ENCODE measurements around the gene LIMCH1.

Gene LIMCH1

GRCh38 chr4:41573502-41574001 lies 35.6 kb downstream of the LIMCH1 start:
- TF ChIP-seq, protein P1, sequence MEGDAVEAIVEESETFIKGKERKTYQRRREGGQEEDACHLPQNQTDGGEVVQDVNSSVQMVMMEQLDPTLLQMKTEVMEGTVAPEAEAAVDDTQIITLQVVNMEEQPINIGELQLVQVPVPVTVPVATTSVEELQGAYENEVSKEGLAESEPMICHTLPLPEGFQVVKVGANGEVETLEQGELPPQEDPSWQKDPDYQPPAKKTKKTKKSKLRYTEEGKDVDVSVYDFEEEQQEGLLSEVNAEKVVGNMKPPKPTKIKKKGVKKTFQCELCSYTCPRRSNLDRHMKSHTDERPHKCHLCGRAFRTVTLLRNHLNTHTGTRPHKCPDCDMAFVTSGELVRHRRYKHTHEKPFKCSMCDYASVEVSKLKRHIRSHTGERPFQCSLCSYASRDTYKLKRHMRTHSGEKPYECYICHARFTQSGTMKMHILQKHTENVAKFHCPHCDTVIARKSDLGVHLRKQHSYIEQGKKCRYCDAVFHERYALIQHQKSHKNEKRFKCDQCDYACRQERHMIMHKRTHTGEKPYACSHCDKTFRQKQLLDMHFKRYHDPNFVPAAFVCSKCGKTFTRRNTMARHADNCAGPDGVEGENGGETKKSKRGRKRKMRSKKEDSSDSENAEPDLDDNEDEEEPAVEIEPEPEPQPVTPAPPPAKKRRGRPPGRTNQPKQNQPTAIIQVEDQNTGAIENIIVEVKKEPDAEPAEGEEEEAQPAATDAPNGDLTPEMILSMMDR (conservative IDR thresholded peaks at IDR 0.05), result no peak
- peak overlapping the region; percentile 90 for H3K27ac ChIP-seq

DNA sequence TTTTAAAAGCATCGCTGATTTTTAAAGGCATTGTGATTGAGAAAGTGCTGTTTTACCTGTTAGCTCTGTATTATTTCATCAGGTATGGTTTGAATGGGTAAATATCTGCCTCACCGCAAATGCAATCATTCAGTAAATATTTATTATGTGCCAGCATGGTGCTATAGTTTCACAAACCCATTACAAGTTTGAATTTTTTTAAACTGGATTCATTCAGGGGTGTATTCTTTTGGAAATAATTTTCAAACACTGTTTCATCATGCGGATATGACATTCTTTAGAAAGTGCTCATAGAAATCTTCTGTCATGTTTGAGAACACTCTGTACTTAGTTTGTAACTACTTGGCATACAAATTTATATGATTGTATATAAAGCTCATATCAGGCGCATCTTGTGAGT lies 37.2 kb downstream of the LIMCH1 start:
- peak overlapping the region; percentile 90 for H3K27ac ChIP-seq
- TF ChIP-seq, protein P1 (conservative IDR thresholded peaks at IDR 0.05), result no peak

DNA sequence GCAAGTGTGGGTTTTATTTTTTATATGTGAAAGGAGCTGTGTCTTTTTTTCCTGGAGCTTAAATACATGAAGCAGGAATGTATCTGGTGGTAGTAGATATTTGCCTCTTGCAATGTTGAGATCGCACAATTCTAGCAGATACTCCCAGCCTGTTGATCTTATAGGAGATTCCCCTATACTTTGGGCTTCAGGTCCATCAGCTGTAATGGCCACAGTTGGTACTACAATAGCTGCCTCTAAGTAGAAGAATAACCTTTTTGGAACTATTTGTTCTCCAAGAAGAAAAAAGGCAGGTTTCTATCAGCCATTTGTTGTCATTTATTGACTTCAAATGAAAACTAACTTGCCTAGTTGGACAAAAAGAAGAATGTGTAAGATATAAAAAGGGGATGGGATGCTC lies 37.7 kb downstream of the LIMCH1 start:
- TF ChIP-seq, protein P1 (conservative IDR thresholded peaks at IDR 0.05), result peak; percentile 41
- peak overlapping the region; percentile 90 for H3K27ac ChIP-seq

- no peak overlapping the region for H3K27ac ChIP-seq
- TF ChIP-seq, protein P1 (conservative IDR thresholded peaks at IDR 0.05), result no peak
These were observed 41.1 kb downstream of the LIMCH1 start for GRCh38 chr4:41579043-41579442.

DNA sequence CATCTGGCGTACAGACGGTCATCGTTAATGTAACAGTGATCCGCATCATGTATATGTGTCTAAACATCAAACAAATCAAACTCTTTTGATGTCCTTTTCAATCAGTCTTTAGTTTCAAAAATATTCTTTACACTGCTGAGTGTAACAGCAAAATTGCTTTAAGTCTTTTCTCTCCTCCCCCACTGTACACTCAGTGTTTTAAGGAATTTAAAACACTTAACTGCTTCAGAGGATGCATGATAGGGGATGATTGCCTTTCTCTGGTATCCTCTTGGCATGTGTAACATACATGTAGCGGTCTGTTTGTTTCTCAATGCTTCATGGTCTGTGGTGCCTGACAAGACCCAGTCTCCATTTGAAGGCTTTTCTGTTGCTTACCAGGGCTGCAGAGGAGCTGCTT lies 41.6 kb downstream of the LIMCH1 start:
- TF ChIP-seq, protein P1 (conservative IDR thresholded peaks at IDR 0.05), result no peak
- no peak overlapping the region for H3K27ac ChIP-seq

DNA sequence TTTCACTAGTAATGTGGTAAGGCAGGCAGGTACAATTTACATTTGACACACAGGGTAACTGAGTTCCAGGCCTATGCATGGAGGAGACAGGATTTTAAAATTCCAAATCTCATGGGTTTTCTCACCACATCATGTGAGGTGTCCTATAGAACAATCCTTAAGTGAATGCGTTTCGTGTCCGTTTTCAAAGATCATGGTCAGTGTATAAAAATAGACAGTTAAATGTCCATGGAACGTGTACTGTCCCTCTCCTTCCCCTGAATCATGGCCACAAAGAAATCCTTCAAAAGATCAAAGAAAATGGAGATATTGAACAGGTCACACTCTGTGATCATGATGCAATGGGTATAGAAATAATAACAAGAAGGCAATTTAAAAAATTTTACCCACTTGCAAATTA lies 42.0 kb downstream of the LIMCH1 start:
- H3K27ac ChIP-seq, result no peak overlapping the region
- TF ChIP-seq, protein P1 (conservative IDR thresholded peaks at IDR 0.05), result no peak

DNA sequence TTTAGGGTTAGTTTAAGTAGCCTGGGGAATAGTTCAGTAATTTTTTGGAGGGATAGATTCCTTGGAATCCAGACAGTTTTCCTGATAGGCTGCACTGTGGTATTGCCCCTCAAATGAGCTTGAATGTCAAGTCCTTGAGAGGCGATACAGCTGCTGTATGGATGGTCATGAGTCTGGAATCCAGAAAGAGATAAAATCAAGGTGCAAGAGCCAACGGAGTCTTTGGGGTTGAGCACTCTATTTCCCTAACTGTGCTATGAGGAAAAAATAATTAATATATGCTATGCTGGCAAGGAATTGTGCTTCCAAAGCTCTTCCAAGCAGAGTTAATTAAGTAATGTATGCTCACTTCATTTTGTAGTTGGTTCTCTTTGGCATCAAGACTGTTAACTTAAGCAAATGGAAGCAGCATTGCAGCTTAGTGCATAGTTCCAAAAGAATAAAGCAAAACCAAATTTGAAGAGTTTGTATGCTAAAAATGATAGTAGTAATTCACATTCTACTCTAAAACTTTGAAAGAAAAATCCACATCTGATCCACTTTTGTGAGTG lies 48.8 kb downstream of the LIMCH1 start:
- no peak overlapping the region for H3K27ac ChIP-seq
- TF ChIP-seq, protein P1 (conservative IDR thresholded peaks at IDR 0.05), result no peak

Measured in VCaP (cell line).